Fibroblast of gingiva (primary cell): ENCODE results near the gene CDC42EP5.
"Not testable (repeated sequence)": the region's sequence is repeated elsewhere in the genome, so short reads cannot be mapped to it uniquely, and the experiment has no call there.

ENCODE experiments used
- DNase-seq: peaks from one replicate; pipeline ENCODE4 v3.0.0-alpha.2; 2011; ENCODE audit warnings: low read depth

The CDC42EP5 gene

DNA sequence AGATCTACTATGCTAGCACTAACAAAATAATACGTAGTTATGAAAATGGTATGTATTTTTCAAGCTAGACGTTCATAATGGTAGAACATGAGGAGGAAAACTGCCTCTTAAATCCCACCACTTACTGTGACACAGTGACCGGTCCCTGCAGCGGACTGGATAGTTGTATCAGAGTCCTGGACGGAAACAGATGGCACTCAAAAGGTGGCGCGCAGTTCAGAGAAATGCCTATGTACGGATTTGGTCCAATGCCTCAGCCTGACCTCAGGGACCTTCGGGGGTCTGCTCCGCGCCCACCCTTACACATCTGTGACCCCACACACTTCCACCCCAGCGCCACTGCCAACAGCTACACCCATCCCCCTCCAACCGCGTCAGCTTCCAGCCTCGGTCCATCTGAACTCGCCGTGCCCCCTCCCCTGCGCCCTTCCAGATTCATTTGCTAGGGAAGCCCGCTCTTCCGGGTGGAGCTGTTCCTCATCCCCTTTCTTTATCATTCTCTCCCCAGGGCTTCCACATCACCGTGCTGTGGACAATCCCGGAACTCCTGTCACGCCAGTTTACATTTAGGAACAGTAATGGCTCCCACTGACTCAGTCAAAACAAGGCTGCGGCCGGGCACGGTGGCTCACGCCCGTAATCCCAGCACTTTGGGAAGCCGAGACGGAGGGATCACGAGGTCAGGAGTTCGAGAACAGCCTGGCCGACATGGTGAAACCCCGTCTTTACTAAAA is 24.9 kb downstream of the CDC42EP5 start:
- DNase-seq: peak; percentile 52

DNA sequence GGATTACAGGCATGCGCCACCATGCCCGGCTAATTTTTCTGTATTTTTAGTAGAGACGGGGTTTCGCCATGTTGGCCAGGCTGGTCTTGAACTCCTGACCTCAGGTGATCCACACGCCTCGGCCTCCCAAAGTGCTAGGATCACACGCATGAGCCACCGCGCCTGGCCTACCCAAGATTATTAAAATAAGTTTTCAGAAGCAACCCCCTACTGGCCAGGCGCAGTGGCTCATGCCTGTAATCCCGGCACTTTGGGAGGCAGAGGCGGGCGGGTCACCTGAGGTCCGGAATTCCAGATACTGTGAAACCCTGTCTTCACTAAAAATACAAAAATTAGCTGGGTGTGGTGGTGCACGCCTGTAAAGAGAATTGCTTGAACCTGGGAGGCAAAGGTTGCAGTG is 26.7 kb downstream of the CDC42EP5 start:
- DNase-seq: not testable (repeated sequence)

DNA sequence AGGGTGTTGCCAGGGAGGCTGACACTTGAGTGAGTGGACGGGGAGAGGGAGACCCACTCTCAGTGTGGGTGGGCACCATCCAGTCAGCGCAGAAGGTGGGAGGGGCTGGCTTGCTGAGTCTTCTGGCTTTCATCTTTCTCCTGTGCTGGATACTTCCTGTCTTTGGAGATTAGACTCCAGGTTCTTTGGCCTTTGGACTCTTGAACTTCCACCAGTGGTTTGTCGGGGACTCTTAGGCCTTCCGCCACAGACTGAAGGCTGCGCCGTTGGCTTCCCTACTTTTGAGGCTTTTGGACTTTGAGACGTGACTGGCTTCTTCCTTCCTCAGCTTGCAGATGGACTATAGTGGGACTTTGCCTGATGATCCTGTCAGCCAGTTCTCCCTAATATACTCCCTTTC is 28.4 kb downstream of the CDC42EP5 start:
- DNase-seq: no peak

DNA sequence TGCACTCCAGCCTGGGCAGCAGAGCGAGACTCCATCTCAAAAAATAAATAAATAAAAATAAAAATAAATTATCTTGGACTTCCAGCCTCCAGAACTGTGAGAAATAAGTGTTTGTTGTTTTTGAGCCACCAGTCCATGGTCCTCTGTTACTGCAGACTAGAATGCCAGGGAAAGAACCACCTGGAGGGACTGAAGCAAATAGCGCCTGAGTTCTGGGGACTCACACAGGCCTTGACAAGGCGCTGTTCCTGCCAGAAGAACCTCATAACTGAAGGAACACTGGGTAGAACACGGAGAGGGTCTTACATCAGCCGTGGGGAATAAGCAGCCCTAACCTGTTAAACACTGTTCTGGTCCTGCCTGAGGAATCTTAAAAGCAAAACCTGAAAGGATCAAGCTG is 32.5 kb downstream of the CDC42EP5 start:
- DNase-seq: no peak

DNA sequence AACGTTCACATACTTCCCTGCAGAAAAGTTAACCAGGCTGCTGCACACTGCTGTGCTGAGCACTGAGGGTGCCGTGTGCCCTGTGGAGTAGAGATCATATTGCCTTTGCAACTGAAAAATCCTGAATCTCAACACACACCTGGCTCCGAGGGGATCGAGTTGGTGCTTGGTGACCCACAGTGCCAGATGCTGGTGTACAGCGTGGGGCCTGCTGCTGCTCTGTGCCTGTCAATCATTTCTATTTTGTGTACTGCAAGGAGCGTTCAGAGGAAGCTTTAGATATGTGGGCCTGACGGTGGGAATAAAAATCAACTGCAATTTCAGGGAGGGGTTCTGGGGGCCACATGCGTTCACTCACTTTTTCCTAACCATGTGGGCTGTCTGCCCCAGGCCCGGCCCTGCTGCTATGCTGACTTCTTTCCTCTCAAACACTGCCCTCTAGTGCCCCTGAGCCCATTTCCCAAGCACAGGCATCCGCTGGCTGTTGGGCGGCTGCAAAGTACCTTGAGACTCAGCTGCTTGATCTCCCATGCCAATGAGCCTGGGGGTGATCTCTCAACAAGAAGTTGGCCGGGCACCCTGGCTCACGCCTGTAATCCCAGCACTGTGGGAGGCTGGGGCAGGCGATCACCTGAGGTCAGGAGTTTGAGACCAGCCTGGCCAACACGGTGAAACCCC is 33.8 kb downstream of the CDC42EP5 start:
- no peak for DNase-seq

DNA sequence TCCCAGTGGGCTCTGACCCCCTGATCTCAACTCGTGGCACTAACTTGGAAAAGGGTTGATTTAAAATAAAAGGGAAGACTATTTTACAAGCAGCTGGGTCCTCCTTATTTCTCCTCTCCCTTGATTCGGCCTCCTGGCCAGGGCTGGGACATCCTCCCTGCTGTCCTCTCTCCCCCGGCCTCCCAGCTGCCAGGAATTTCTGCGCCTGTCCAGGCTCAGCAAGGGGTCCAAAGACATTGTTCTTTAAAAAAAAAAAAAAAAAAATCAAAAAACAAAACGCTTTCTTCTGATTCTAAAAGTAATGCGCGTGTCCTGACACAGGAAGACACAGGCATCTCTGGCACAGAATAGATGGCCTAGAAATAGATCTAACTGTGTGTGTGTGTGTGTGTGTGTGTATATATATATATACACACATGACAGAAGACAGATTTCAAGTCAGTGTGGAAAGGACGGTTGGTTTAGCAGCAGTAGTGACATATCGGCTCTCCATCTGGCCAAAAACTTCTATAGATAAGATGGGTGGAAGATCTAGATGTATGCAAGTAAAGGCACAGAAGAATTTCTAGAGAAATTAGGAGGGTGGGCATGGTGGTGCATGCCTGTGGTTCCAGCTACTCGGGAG is 36.4 kb downstream of the CDC42EP5 start:
- DNase-seq: no peak

DNA sequence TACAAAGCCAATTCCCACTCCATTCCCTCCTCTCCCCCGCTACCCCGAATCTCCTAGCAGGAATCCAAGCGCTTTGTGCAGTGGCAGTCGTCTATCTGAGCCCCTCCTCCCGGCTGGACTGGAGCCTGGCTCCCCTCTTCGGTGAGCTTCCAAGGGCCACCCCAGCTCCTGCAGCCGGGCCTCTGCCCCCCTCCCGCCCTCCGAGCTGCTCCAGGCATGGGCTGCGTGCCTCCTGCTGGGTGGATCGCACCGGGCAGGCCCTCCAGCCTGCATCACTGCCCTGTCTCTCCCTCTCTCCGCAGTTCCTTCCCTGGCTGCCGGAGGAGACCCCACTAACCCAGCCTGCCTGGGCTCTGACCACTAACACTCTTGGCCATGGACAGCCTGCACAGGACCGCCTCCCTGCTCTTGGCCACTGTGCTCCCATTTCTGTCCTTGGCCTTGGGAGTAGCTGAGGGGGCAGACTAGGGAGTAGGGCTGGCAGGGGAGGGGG is 37.0 kb downstream of the CDC42EP5 start:
- no peak for DNase-seq

DNA sequence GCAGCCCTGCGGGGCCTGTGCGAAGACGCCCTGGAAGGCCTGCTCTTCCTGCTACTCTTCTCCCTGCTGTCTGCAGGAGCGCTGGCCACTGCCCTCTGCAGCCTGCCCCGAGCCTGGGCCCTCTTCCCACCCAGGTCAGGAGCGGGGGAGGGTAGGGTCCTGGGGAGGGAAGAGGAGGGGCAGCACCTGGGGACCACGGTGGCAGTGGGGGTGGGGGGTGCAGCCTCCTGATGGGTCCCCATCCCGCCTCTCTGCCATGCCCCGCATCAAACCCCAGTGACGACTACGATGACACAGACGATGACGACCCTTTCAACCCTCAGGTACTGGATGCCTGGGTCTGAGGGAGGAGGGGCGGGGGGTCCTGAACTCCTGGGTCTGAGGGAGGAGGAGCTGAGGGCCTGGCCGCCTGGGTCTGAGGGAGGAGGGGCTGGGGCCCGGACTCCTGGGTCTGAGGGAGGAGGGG is 37.5 kb downstream of the CDC42EP5 start:
- DNase-seq: no peak

DNA sequence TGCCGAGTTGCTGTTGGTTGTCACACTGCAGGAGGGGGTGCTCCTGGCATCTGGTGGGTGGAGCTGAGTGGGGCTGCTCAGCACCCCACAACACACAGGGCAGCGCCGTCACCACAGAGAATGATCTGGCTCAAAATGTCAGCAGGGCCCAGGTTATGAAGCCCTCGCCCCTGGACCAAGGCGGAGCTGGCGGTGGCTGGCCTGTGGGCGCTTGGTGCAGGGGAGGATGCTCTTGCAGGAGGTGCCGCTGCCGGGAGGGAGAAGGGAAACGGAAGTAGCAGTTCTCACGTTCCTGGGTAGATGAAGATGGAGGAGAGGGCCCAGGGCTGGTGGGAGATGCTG is 38.3 kb downstream of the CDC42EP5 start:
- no peak for DNase-seq

DNA sequence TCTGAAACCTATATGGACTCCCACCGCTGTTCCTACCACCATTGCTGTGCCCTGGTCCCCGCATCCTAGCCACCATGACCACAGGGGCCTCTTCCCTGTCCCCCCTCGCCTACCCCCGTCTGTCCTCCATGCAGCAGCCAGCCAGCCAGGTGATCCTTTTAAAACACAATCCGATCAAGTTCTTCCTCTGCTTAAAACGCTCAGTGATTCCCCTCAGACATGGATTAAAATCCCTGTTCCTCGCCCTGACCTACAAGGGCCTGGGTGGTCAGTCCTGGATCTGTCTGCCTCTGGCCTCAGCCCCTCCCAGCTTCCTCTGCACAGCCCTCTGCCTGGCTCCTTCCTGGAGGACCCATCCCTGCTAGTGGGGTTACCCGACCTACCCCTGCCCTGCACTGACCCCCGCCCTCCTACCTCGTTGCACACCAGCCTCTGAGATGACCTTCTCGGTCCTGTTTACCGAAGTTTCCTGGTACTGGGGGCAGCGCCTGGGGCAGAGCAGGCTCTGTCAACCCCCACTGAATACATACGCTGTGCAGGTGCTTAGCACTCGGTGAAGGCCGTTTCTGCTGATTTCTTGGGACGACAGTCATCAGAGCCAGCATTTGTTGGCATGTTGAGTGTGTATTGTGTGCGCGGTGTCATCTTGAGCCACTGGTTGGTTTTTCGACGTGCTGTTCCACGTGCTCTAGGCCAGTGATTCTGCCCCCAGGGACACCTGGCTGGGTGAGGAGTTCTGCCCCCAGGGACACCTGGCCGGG is 38.8 kb downstream of the CDC42EP5 start:
- DNase-seq: no peak

DNA sequence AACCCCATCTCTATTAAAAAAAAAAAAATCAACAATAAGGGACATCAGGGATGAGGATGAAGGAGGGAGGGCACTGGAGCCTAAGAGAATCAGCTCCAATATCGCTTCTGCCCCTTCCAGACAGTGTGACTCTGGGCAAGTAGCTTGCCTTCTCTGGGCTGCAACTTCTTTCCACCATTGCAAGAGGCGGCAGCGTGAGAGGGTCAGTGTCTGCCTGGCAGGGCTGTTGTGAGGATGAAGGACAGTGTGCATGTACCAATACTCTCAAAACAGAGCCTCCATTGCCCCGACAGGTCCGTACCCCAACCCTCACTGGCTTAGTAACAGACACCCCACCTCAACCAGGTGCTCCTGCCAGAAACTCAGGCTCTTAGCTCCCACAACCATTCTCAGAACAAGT is 39.4 kb downstream of the CDC42EP5 start:
- DNase-seq: no peak

DNA sequence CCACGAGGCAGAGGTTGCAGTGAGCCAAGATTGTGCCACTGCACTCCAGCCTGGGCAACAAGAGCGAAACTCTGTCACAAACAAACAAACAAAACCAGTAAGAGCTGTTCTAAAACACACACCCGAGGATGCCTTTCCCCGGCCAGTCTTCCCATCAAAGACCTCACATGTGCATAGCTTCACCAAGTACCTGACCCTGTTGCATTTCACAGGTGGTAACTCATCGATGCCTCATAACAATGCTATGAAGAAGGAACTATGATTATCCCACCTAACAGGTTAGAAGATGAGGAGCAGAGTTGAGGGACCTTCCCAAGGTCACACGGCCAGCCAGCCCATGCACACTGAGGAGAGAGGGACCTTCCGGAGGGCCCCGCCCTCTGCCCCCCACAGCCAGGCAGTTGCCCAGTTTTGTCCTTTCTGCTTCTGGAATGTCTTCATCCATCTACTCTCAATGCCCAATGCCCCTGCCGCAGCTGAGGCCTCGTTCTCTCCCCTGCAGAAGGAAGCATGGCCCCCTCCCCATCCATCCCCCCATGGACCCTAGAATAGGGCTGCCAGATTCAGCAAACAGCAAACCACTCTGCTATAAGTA is 40.9 kb downstream of the CDC42EP5 start:
- DNase-seq: no peak

DNA sequence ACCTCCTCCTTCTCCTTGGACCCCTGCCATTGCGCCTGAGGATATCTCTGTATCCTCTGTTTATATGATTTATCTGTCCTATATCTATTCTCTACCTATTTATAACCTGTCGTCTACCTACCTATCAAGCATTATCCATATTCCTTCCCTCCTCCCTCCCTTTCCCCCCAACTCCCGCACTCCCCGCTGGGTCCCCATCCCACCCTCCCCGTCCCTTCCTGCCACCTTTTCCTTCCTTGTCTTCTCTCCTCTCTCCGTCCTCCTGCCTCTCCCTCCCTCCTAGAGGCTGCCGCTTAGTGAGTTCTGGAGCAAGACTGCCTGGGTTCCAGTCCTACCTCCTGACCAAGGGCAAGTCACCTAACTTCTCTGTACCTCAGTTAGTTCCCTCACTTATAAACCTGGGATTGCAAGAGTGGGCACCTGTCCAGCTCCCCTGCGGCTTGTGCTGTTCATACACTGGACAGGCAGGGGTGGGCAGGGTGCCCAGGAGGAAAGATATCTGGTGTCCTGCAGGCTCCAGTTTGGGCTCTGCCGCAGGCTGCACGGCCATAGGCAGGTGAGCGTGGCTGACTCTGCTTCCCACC is 41.7 kb downstream of the CDC42EP5 start:
- peak; percentile 44 for DNase-seq

DNA sequence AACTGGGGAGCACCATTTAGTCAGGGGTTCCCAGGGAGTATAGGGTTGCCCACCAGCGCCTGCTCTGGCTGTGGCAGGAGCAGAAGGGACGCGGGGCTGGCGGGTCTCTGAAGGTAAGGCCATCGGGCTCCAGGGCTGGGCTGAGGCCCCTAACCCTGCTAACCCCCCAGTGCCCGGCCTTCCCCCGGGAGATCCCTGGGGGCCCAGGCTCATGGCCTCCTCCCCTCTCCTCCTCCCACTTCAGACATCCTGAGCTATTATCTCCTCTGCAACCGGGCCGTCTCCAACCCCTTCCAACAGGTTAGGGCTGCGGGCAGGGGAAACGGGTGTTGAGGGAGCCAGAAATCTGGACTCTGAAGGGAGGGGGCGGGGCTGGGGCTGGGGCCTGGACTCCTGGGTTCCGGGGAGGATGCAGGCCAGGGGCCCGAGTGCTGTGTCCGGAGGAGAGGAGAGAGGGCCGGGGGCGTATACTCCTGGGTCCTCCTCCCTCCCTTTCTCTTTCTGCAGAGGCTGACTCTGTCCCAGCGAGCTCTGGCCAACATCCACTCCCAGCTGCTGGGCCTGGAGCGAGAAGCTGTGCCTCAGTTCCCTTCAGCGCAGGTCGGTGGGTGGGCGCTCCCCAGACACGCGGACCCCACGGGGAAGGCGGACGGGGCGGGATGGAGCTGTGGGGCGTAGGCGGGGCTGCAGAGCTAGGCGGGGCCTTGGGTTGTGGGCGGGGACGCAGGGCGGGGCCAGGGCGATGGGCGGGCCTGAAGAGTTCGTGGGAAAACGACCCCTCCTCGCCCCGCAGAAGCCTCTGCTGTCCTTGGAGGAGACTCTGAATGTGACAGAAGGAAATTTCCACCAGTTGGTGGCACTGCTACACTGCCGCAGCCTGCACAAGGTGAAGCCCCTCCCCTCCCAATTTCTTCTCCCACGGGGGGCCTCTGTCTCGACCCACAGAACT is 42.5 kb downstream of the CDC42EP5 start:
- peak; percentile 14 for DNase-seq

DNA sequence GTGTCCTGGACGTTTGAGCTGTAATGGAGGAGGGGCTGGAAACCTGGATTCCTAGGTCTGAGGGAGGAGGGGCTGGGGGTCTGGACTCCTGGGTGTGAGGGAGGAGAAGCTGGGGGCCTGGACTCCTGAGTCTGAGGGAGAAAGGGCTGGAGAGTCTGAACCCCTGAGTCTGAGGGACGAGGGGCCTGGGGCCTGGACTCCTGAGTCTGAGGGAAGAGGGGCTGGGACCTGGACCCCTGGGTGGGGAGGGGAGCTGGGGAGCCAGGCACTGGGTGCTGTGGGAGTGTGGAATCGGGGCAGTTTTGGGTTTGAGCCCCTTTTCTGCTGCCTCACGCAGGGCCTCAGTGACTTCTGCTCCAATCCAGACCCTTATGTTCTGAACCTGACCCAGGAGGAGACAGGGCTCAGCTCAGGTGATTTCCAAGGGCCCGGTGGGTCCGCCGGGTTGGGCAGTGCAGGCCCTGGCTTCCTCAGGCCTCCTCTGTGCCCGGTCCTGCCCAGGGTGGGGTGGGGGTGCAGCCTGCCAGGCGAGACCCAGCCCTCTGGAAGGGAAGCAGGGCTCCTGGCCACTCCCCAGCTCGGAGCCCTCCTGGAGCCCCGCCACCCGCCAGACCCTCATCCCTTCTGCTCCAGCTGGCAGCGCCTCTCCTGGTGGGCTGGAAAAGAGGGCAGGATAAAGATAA is 43.4 kb downstream of the CDC42EP5 start:
- DNase-seq: no peak

DNA sequence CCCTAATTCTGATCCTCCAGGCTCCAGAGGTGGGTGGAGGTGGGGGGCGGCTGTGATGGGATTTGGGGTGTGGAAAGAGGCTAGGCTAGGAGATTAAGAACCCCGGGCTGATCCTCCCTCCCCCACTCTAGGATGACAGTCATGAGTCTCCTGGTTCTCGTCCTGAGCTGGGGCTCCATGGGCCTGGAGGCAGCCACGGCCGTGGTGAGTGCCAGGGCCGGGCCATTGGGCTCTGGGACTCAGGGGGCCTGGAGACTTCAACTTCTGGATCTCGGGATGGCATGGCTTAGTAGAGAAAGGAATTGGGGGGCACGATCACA is 44.0 kb downstream of the CDC42EP5 start:
- DNase-seq: no peak

DNA sequence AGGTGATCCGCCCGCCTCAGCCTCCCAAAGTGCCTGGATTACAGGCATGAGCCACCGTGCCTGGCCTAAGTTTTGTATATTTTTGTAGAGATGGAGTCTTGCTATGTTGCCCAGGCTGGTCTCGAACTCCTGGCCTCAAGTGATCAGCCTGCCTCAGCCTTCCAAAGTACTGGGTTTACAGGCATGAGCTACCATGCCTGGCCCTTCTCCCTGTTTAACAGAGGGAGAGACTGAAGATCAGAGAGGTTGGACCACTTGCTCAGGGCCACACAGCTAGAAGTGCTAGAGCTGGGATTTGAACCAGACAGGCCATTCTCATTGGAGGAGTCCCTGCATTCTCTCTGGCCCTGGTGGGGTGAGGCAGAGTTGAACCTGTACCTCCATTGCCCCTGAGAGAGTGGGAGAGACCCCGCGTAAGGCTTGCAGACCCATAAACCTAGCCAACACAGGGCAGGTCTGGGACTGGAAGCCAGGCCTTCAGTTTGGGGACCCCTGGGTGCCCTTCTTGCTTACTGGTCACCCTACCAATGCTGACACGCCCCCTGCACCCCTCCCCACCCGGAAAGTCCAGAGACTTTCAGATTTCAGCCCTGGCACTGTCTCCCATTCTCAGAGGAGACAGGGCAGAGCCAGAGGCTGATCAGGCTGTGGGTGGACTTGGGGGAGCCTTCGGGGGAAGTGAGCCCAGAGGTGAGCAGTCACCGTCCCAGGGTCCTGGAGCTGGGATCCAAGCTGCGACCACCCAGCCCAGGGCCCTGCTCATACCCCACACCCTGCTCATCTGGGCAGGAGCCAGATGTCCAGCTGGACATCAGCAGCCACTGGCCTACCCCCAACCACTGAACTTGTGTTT is 44.5 kb downstream of the CDC42EP5 start:
- DNase-seq: no peak

DNA sequence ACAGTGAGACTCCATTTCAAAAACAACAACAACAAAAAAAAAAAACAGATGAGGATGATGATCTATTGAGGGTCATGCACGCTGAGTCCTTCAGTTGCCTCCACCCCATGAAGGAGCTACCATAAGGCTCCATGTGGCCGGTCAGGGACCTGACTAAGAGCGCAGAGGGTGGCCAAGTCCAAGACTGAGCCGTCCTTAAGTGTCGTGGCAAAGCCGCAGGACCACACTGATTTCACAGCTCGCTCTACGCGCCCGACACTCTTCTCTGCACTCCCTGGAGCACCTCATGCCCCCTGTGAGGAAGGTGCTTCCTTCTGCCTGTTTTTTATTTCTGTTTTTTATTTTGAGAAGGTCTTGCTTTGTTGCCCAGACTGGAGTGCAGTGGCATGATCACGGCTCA is 45.5 kb downstream of the CDC42EP5 start:
- DNase-seq: no peak

DNA sequence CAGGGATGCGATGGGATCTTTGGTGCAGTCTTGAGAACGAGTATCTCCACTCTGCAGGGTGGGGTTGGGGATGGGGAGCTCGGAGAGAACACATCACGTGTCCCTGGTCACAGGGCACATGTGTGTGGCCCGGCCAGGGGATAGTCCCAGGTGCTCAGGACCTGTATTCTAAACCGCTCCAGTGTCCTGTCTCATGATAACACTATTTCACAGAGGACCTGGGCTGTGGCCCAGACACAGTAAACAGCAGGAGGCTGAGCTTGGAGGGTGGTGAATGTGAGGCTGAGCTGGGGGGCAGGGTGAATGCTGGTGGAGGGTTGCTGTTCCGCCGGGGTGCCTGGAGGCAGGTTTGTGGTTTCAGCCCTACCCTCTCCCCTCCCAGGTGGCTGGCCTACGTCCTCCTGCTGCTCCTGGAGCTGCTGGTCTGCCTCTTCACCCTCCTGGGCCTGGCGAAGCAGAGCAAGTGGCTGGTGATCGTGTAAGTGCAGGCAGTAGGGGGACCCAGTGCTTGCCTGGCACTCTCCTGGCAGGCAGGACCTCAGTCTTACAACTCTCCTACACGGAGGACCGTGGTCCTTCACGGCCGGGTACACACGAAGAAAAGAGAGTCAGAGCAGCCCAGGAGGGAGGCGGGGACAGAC is 46.7 kb downstream of the CDC42EP5 start:
- no peak for DNase-seq
